Limb (tissue), 2 donors: Measurements from ENCODE around the gene TBC1D8.

Experiments used
- DNase-seq, 2 donors: peaks; one replicate each; pipeline ENCODE4 v3.0.0-alpha.2; 2016; ENCODE audit errors: extremely low spot score in 2 of 2

Gene TBC1D8

DNA sequence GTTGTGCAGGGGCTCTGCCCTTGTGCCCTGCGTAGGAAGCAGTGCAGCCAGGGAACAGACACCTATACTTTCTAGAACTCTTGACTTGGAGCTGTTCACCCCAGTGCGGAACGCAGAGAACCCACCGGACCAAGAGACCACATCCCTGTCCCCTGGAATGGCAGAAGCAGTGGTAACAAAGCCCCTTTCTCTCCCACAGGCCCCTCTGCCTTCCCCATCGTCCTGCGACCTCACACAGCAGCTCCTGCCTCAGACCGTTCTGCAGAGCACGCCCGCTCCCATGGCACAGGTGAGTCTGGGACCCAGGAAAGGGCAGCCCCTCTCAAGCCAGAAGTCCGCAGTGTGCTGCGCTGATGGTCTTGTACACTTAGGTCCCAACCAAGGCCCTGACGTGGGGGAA lies 173.7 kb downstream of the TBC1D8 start:
- DNase-seq, result no peak

DNA sequence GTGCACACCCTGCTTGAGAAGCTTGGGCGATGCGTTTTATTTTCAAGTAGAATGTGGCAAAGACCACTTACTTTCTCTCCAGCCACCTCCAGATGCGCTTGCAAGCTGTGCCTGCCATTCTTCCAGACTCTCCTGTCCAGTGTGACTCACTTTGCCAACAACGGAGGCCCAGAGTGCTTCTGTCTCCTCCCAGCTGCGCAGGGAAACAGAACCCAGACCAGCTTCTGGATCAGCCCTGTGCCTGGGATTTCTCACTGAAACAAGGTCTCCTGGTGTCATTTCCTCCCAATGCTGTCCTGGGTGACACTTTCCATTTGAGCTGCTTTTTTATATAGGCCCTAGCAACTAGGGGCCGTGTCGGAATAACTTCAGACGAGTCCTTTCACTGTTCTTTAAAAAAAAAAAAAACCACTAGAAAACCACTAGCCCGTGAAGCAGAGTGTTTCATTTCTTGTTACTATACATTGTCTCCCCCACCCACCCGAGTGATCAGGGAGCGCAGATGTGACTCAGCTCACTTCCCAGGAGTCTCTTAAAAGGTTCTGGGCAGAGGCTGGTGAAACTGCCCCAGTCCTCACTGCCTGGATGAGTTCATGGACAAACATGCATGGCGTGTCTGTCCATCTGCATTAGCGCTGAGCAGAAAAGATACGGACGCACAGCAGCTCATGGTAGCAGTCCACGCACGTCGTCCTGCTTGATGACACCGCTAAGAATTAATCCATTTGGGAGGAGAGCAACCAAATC lies 174.4 kb downstream of the TBC1D8 start:
- no peak for DNase-seq

DNA sequence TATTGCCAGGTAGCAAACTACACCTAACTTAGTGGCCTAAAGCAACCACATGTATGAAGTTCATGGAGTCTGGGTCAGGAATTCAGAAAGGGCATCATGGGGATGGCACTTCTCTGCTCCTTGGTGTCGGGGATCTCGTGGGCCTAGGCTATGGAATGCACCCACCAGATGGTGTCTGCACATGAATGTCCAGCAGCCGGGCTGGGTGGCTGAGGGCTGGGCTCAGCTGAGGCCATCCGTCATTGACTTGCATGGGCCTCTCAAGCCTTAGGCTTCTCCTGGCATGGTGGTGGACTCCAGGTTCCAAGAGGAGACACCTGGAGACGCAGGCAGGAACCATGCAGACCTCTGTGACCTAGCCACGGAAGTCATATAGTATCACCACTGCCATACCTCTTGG lies 175.1 kb downstream of the TBC1D8 start:
- DNase-seq, result no peak

DNA sequence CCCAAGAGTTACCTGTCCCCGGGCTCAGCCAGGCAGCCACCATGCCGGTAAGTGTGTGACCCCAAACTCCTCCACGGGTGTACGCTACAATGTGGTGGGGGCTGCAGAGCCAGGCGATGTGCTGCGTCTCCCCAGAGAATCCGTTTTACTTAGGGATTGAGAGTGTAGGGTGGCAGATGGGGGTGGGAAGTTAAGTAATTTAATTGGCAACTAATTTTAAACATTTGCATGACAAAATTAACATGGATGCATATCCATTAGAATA lies 175.7 kb downstream of the TBC1D8 start:
- no peak for DNase-seq

DNA sequence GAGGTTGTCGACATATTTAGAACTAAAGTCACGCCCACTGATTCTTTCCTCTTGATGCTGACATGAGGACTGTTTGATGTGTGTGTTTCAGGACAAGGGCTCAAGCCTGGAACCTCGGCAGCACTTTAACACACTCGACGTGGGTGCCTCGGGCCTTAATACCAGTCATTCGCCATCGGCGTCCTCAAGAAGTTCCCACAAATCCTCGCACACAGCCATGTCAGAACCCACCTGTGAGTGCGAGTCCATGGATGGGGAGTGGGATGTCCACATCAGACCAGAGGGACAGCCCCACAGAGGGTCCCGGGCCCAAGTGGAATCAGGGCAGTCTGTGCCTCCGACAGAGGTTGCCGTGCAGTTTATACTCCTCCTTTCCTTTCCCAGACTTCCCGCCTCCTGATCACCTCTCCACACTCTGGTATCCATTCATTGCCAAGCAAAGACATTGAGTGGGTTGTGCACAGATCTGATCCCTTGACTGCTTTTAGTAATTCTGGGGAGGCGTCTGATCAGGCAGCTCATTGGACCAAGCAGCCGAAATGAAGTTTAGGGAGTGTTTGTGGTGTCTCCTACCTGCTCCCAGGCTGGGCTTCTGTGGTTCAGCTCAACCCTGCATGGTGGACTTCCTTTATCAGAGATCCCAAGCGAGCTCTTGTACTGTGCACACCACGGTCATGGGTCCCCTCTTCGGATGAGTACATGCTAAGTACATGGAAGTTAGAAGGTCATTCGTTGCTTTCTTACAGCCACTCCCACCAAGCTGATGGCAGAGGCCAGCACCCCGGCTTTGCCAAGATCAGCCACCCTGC lies 176.3 kb downstream of the TBC1D8 start:
- no peak for DNase-seq

DNA sequence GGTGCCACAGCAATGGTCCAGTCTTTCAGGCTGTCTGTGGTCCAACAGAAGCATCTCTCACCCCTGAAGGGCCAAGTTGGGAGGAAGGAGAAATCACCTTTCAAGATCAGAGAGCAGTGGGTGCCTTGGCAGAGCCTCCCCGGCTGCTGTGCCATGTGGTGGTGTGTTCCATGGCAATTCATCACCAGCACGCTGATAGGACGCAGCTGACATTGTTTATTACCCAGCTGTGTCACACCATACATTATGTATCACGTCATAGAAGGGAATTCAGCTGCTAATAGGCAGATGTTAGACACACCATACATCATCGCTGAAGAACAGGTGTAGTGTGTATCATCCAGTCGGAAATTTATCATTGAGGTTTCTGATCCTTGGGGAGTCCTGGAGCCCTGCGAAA lies 178.7 kb downstream of the TBC1D8 start:
- DNase-seq, result peak in 1 of 2 donors; percentile 47

DNA sequence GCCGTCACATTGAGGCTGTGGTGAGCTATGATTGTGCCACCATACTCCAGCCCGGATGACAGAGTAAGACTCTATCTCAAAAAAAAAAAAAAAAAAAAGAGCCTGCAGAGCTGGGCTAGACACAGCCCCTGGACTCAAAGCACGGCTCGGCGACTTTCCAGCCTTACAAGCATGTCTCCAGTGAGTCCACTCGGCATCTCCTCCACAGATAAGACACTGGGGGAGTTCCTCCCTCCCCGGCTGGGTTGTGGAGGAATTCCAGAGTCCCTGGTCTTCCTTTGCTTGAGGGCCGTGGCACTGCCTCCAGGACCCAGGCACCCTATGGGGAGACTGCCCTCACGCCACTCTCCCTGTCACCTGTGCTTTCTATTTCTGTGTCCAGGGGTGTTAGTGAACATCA lies 180.0 kb downstream of the TBC1D8 start:
- no peak for DNase-seq

DNA sequence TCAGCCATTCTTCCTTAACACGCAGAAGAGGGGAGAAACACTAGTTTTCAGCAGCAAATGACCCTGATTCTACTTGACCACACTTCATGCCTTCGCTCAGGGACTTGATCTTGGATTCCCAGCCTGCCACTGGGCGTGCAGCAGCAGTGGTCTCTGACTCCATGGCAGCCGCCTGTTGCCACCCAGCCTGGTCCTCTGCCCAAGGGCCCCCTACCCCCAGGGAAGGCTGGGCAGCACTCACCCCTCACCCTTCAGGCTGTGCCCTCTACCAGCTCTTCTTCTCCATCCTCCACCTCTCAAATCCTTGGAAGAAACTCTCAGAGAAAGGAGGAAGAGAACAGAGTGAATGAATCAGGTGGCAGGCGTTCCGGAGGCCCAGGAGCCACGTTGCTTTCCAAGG lies 181.2 kb downstream of the TBC1D8 start:
- DNase-seq, result no peak

DNA sequence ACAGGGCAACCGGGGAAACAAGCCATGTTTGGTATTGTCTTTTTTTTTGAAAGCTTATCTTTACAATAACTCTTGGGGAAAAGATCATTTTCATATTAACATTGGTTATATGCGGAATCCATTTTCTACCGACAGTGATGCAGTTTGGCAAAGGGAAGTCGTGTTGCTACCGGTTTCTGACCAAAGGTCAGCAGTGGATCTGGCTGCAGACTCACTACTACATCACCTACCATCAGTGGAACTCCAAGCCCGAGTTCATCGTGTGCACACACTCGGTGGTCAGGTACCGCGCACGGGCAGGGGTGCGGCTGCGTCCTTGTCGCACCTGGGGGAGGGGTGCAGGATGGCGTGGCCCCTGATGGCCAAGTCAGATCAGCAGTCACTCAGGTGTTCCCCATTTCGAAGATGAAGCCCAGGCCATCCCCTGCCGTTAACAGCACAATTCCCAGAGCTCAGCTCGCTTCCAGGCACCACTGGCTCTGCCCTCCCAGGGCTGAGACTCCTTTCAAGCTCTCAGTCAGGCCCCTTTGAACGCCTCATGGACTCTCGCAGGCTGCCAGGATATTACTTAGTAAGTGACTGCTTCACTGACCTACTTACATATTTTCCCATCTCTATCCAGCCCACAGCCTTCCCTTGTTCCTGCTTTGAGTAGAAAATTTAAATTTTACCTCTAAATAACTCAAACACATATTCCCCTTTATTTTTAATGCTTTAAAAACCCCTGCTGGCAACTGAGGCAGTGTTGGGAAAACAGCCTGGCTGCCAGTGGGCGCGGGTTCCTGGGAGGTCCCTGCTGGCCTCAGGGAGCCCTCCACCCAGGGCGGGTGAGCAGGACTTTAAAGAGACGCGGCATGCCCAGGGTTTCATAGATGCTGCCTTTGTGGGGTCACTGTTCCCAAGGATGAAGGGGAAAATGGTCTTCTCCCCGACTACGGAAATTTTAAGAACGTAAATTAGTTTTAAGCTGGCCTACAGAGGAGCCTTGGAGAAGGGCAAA lies 182.7 kb downstream of the TBC1D8 start:
- DNase-seq, result no peak

DNA sequence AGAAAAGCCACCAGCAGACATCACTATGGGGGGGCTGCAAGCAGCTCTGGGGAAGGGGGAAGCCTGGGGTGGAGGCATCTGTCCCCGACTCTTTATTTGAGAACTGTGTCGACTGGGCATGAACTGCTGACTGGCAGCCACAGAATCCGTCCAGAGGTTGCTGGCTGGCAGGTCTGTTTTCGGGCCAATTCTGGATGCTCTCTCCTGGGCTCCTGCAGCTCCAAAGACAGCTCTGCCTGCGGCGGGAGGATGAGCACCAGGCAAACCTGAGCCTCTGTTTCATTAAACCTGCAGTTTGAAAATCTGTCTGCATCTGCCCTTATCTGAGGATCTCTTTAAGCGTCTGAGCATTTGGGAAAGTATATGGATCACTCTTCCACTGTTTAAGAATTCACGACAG lies 183.5 kb downstream of the TBC1D8 start:
- no peak for DNase-seq

DNA sequence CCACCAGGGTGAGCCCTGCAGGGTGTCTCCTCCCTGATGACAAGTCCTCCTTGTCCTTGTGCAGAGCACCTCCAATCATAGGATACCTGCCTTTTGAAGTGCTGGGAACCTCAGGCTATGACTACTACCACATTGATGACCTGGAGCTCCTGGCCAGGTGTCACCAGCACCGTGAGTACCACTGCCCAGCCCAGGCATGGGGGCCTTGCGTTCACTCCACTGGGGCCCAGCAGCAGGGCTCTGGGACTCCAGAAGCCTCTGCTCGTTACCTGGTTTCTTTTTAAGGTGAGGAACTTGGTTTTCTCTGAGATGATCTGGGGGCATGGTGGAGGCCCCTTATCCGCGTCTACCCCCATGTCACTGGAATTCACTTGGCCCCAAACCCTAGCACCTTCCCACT lies 185.6 kb downstream of the TBC1D8 start:
- DNase-seq, result no peak

DNA sequence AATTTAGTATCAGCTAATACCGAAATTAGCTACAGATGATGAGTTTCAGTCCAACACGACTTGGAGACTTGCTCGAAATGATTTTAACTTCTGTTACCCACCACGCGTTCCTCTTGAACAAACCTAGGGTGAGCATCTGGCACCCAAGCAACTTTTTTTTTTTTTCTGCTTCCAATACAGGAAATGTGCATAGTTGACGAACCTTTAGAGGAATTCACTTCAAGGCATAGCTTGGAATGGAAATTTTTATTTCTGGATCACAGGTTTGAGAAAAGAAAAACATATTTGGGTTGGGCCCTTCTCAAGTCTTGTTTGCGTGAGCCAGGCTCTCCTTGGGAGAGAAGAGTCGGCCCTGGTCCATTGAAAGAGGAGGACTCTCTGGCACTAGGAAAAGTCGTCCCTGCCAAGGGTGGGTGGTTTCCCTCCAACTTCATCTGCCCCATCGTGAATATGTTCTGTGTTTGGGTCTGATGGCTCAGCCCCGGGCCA lies 186.5 kb downstream of the TBC1D8 start:
- peak in 1 of 2 donors; percentile 61 for DNase-seq

DNA sequence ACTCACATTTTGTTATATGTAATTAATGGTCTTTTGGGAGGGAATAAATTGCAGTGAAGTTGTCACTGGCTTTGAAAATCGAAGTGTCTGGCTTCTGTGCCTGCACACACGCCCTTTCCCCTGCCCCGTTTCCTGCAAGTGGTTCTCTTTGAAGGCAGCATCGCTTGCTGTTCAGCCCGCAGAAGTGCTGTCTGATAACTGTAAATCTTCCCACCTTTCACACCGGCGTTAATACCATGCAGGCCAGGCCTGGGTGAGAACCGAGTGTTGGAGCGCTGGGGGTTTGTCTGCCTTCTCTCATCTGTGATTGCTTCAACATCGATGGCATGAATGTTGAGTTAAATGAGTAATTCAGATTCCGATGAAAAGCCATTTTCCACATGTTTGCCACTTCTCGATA lies 187.0 kb downstream of the TBC1D8 start:
- no peak for DNase-seq

DNA sequence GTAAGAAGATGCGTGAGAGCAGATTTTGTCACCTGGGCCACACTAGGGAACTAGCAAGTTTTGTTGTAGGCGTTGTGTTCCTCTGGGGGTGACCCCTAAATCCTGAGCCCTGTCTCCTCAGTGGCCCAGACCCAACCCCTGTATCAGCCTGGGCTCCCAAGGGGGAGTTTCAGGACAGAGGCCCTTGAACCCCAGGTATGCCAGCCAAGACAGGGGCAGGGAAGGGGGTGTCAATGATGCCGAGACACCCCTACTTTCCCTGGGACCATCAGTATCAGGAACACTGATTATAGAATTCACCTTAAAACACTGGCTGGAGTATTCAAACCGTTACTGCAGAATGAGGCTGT lies 188.2 kb downstream of the TBC1D8 start:
- DNase-seq, result no peak

DNA sequence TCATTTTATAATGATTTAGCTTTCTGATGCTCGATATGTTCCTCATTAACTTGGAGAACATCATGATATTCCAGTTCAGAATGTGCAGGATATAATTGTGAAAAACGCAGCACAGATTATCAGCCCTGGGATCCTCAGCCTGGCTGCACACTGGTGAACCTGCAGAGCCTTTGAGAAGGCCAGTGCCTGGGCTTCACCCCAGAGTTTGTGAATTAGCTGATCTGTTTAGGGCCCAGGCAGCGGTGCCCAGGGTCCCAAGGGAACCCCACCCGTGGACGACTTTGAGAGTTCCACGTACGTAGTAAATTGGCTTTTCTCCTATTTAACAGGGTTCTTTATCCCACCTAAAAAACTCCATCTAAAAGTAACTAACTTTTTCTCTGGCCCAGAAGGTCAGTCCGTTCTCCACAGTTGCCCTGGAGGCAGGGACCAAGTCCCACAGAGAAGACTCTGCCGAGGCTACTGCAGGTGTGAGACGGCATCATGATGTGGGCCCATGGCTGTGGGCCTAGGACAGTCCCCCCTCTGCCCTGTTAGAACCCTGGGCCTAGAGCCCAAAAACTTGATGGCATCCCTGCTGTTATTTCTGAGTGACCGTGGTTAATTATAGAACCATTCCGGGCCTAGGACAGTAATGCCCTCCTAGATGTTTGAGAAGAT lies 188.7 kb downstream of the TBC1D8 start:
- DNase-seq, result no peak

DNA sequence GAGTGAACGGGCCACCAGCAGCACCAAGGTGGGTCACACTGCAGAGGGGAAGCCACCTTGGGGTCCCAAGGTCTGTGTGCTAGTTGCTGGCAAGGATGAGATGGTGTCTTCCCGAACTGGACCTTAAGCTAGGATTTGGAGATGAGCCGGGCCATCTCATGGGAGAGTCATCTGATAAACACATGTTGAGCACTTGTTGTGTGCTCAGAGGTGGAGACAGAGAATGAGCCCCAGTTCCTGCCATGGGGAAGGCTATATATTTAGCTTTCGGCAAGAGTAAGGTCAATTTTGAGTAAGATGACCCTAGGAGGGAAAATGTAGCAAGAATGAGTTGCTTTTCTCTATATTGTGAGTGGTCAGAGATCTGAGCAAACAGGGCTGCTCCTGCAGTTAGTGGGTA lies 190.5 kb downstream of the TBC1D8 start:
- DNase-seq, result no peak

DNA sequence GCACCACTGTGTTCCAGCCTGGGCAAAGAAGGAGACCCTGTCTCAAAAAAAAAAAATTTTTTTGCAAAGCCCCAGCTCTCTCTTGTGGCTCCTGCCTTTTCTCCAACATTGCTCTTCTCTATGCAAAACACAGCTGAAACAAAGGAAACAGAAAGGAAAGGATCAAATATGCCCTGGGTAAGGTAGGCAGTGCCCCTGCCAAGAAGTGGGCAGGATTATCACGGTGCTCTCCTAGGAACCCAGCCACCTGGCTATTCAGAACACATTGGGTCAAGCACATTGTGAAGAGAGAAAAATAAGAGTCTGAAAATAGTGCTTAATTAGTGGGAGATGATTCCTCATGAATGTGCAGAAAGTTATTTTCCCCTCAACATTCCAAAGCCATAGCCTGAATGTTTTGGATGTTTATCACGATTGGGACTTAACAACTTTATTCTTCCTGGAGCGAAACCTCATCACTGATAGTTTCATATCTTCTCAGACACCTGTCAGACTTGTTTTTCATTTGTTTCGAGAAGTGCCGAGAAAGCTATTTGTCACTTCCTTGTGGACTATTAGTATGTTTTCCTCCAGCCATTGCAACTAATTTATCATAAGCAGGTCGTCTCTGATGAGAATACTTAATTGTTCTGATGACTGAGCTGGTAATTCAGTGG lies 191.8 kb downstream of the TBC1D8 start:
- DNase-seq, result no peak

DNA sequence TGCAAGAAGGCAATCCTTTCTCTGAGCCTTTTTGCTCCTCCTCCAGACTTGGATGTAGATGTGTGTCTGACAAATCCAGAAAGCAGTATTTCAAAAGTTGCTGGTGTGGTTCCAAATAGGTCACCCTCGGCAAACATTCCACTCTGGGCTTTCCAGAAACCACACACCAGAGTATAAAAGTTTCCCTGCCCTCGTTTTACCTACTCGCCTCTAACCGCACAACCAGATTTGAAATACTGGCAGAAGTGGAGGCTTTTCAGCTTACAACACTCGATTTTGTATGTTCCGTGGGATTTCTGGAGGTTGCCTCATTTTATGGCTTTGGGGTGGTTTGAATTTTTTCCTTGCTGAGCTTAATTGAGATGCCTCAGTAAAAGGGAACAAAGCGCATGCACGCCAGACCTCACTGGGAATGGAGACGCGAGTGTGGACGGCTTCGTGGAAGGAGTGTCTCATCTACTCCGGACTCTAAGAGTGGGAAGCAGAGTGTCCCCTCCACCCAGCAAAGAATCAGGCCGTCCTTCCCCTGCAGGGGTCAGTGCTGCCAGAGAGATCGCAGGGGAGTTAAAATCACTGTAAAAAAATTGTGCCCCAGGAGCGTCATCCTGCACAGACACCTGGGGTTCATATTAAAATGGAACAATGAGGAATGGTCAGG lies 193.1 kb downstream of the TBC1D8 start:
- peak in 1 of 2 donors; percentile 61 for DNase-seq
